SIG-M5 treated with dmso at 0.1 percent for 504 hours (cell line): ENCODE data around the gene CDH22.

Experiments used
- DNase-seq: peaks from one replicate; lab custom pipeline; 2025; ENCODE audit not compliant: unreplicated experiment; lab: John Stamatoyannopoulos, UW

The CDH22 gene

GRCh38 chr20:46243707-46244628 is 64.3 kb downstream of the CDH22 start:
- no peak for DNase-seq

GRCh38 chr20:46242390-46242789 is 65.9 kb downstream of the CDH22 start:
- DNase-seq = no peak

- DNase-seq = no peak
These were observed 67.4 kb downstream of the CDH22 start for GRCh38 chr20:46240881-46241280.

GRCh38 chr20:46240065-46240464 is 68.2 kb downstream of the CDH22 start:
- no peak for DNase-seq

- no peak for DNase-seq
These were observed 70.6 kb downstream of the CDH22 start for GRCh38 chr20:46237736-46238135.

GRCh38 chr20:46237227-46237626 is 71.1 kb downstream of the CDH22 start:
- no peak for DNase-seq

- no peak for DNase-seq
These were observed 73.2 kb downstream of the CDH22 start for GRCh38 chr20:46235077-46235476.

- DNase-seq = no peak
These were observed 74.6 kb downstream of the CDH22 start for GRCh38 chr20:46233701-46234100.

GRCh38 chr20:46232539-46232938 is 75.8 kb downstream of the CDH22 start:
- DNase-seq = no peak

- no peak for DNase-seq
These were observed 77.5 kb downstream of the CDH22 start for GRCh38 chr20:46230801-46231282.

- no peak for DNase-seq
These were observed 78.2 kb downstream of the CDH22 start for GRCh38 chr20:46230106-46230491.

- DNase-seq = no peak
These were observed 78.7 kb downstream of the CDH22 start for GRCh38 chr20:46229478-46230105.

- DNase-seq = no peak
These were observed 79.6 kb downstream of the CDH22 start for GRCh38 chr20:46228670-46229069.

- DNase-seq = no peak
These were observed 81.0 kb downstream of the CDH22 start for GRCh38 chr20:46227272-46227767.

GRCh38 chr20:46226602-46227001 is 81.7 kb downstream of the CDH22 start:
- DNase-seq = no peak

- DNase-seq = no peak
These were observed 85.7 kb downstream of the CDH22 start for GRCh38 chr20:46222521-46223007.

- DNase-seq = no peak
These were observed 87.0 kb downstream of the CDH22 start for GRCh38 chr20:46221256-46221833.

GRCh38 chr20:46220455-46221207 is 87.7 kb downstream of the CDH22 start:
- DNase-seq = no peak

- DNase-seq = no peak
These were observed 88.4 kb downstream of the CDH22 start for GRCh38 chr20:46219920-46220319.

- DNase-seq = no peak
These were observed 89.1 kb downstream of the CDH22 start for GRCh38 chr20:46219190-46219589.

- no peak for DNase-seq
These were observed 89.6 kb downstream of the CDH22 start for GRCh38 chr20:46218656-46219055.
